Stomach (tissue), 4 donors: ENCODE data around the gene STAM2.

Experiments
- CTCF ChIP-seq, 7 experiments: fragments of 450-650 bp in 4 of 7; fragments of 200-600 bp in 3 of 7; sonication (generic) in 3 of 7; IDR thresholded peaks; one replicate each; pipeline ENCODE4 v1.5.1; 2016 to 2019; ENCODE audit warnings: antibody characterized with exemption in 7 of 7, control low read depth in 2 of 7, mild to moderate bottlenecking in 1 of 7
- EP300 ChIP-seq: sonication (generic); formaldehyde crosslinking; IDR thresholded peaks from one replicate; pipeline ENCODE4 v1.6.1; 2017; ENCODE audit warnings: antibody characterized with exemption
- POLR2A ChIP-seq, 4 donors: fragments of 450-650 bp; IDR thresholded peaks; one replicate each; pipeline ENCODE4 v1.6.1; 2016; ENCODE audit warnings: antibody characterized with exemption in 4 of 4, control low read depth in 2 of 4, mild to moderate bottlenecking in 1 of 4, moderate library complexity in 1 of 4
- POLR2AphosphoS5 ChIP-seq, 3 donors: sonication (generic); formaldehyde crosslinking; IDR thresholded peaks; one replicate each; pipeline ENCODE4 v1.6.1; 2016; ENCODE audit warnings: antibody characterized with exemption in 3 of 3

- no peak for TF ChIP-seq EP300
- no peak for TF ChIP-seq CTCF (IDR thresholded peaks at IDR 0.05)
- no peak for TF ChIP-seq POLR2AphosphoS5 (IDR thresholded peaks at IDR 0.05)
- no peak for TF ChIP-seq POLR2A (IDR thresholded peaks at IDR 0.05)
These were observed 76.1 kb downstream of the STAM2 start for GRCh38 chr2:152099367-152100050.
